ENCODE data around the gene CYP3A5. TPM values are rescaled to one million over a fixed set of nuclear protein-coding genes. Genes with fewer than 3 reads are reported as not detected.
"Not testable (repeated sequence)": the region's sequence is repeated elsewhere in the genome, so short reads cannot be mapped to it uniquely, and the experiment has no call there.

Gene CYP3A5
- total and polyA plus RNA-seq, 2 experiments from 2014 or later = 0.24 to 0.81 TPM

- no peaks in the 10 kb centered on the region for H3K36me3 ChIP-seq
- no peak for DNase-seq (ENCODE audit: low read depth in 1 of 2, low spot score in 1 of 2)
- no peaks in the 10 kb centered on the region for H3K4me1 ChIP-seq (ENCODE audit: low read depth)
- TF ChIP-seq CTCF (IDR thresholded peaks at IDR 0.05; ENCODE audit: low read depth, low read length) = no peak
- no peak overlapping the region for H3K4me3 ChIP-seq
- no peaks in the 10 kb centered on the region for H3K9me3 ChIP-seq (ENCODE audit: low read depth)
- H3K27ac ChIP-seq = no peak overlapping the region
- H3K27me3 ChIP-seq = no peaks in the 10 kb centered on the region
Measured at GRCh38 chr7:99638731-99639130, 41.1 kb downstream of the CYP3A5 start.

- H3K27ac ChIP-seq; H3K27me3 ChIP-seq; DNase-seq (ENCODE audit: low read depth in 1 of 2, low spot score in 1 of 2): not testable (repeated sequence)
Measured at GRCh38 chr7:99637414-99637813, 42.4 kb downstream of the CYP3A5 start.

GRCh38 chr7:99631295-99632109 lies 48.3 kb downstream of the CYP3A5 start:
- H3K36me3 ChIP-seq = peaks cover 33% of the 10 kb centered on the region

More at GRCh38 chr7:99637414-99637813, 42.4 kb downstream of the CYP3A5 start:
- H3K36me3 ChIP-seq; H3K4me3 ChIP-seq; H3K9me3 ChIP-seq (ENCODE audit: low read depth); H3K4me1 ChIP-seq (ENCODE audit: low read depth): not testable (repeated sequence)

GRCh38 chr7:99629643-99630042 lies 50.2 kb downstream of the CYP3A5 start:
- no peaks in the 10 kb centered on the region for H3K27me3 ChIP-seq
- H3K4me1 ChIP-seq (ENCODE audit: low read depth) = no peaks in the 10 kb centered on the region
- no peak overlapping the region for H3K4me3 ChIP-seq
- H3K9me3 ChIP-seq (ENCODE audit: low read depth) = no peaks in the 10 kb centered on the region
- no peak overlapping the region for H3K27ac ChIP-seq
- no peak for DNase-seq (ENCODE audit: low read depth in 1 of 2, low spot score in 1 of 2)
- no peak for TF ChIP-seq CTCF (IDR thresholded peaks at IDR 0.05; ENCODE audit: low read depth, low read length)
- H3K36me3 ChIP-seq = peaks cover 47% of the 10 kb centered on the region

More at GRCh38 chr7:99631295-99632109, 48.3 kb downstream of the CYP3A5 start:
- H3K27ac ChIP-seq = no peak overlapping the region
- TF ChIP-seq CTCF (IDR thresholded peaks at IDR 0.05; ENCODE audit: low read depth, low read length) = peak; percentile 10
- H3K9me3 ChIP-seq (ENCODE audit: low read depth) = no peaks in the 10 kb centered on the region
- peak; percentile 21 for DNase-seq (ENCODE audit: low read depth in 1 of 2, low spot score in 1 of 2)
- H3K4me3 ChIP-seq = no peak overlapping the region
- no peaks in the 10 kb centered on the region for H3K4me1 ChIP-seq (ENCODE audit: low read depth)
- no peaks in the 10 kb centered on the region for H3K27me3 ChIP-seq

GRCh38 chr7:99628471-99629465 lies 51.0 kb downstream of the CYP3A5 start:
- TF ChIP-seq CTCF (IDR thresholded peaks at IDR 0.05; ENCODE audit: low read depth, low read length) = no peak
- DNase-seq (ENCODE audit: low read depth in 1 of 2, low spot score in 1 of 2) = no peak
- Histone ChIP-seq H3K4me3 (no peak overlapping the region), H3K36me3 (peaks cover 47% of the 10 kb centered on the region), H3K27me3 (no peaks in the 10 kb centered on the region), H3K4me1 (ENCODE audit: low read depth) (no peaks in the 10 kb centered on the region), H3K27ac (no peak overlapping the region), H3K9me3 (ENCODE audit: low read depth) (no peaks in the 10 kb centered on the region)

Measured in cardiac muscle cell (in vitro differentiated cells and primary cell).